DOHH2 (cell line): ENCODE data around the gene ISG15.
"Not testable (repeated sequence)": the region's sequence is repeated elsewhere in the genome, so short reads cannot be mapped to it uniquely, and the experiment has no call there.

Experiments
- H3F3A ChIP-seq: fragments of 200-600 bp; sonication (generic), shearing (Covaris generic); 2 replicates; pipeline ENCODE4 v1.6.0; 2016; ENCODE audit warnings: antibody characterized with exemption, mild to moderate bottlenecking; ENCODE audit not compliant: control insufficient read depth, insufficient read depth
- H3K27ac ChIP-seq: fragments of 200-600 bp; sonication (generic); 2 replicates; pipeline ENCODE4 v1.5.1; 2014; ENCODE audit warnings: low read depth, mild to moderate bottlenecking, low read length, moderate library complexity
- H3K27me3 ChIP-seq: fragments of 200-600 bp; sonication (generic); 2 replicates; pipeline ENCODE4 v1.6.1; 2014; ENCODE audit warnings: mild to moderate bottlenecking, low read length, mixed read lengths; ENCODE audit not compliant: control insufficient read depth
- H3K36me3 ChIP-seq: fragments of 200-600 bp; sonication (generic); 2 replicates; pipeline ENCODE4 v1.6.1; 2014; ENCODE audit warnings: mild to moderate bottlenecking, low read length, moderate library complexity, mixed read lengths; ENCODE audit not compliant: control insufficient read depth
- H3K4me1 ChIP-seq: fragments of 200-600 bp; sonication (generic); 2 replicates; pipeline ENCODE4 v1.6.1; 2014; ENCODE audit warnings: mild to moderate bottlenecking, low read length, mixed read lengths; ENCODE audit not compliant: control insufficient read depth
- H3K4me2 ChIP-seq: fragments of 200-600 bp; sonication (generic); 2 replicates; pipeline ENCODE4 v1.6.0; 2014; ENCODE audit warnings: mild to moderate bottlenecking, low read length, moderate library complexity
- H3K4me3 ChIP-seq: fragments of 200-600 bp; sonication (generic); 2 replicates; pipeline ENCODE4 v1.5.1; 2014; ENCODE audit warnings: mild to moderate bottlenecking, low read length, mixed read lengths
- H3K79me2 ChIP-seq: fragments of 200-600 bp; sonication (generic); 2 replicates; pipeline ENCODE4 v1.6.1; 2014; ENCODE audit warnings: mild to moderate bottlenecking, low read length, mixed read lengths; ENCODE audit not compliant: control insufficient read depth
- H3K9me2 ChIP-seq: fragments of 200-600 bp; sonication (generic); replicated peaks from 2 replicates; pipeline ENCODE4 v1.6.1; 2014; ENCODE audit warnings: mild to moderate bottlenecking, low read length, mixed read lengths; ENCODE audit not compliant: control insufficient read depth
- H3K9me3 ChIP-seq: fragments of 200-600 bp; sonication (generic); 2 replicates; pipeline ENCODE4 v1.6.1; 2014; ENCODE audit warnings: antibody characterized with exemption, low read length, mixed read lengths; ENCODE audit not compliant: control insufficient read depth, insufficient read depth
- H4K20me1 ChIP-seq: fragments of 200-600 bp; sonication (generic); 2 replicates; pipeline ENCODE4 v1.6.0; 2014; ENCODE audit warnings: low read depth, mild to moderate bottlenecking, antibody characterized with exemption, low read length, moderate library complexity; ENCODE audit not compliant: control insufficient read depth, insufficient read depth
- EZH2phosphoT487 ChIP-seq: fragments of 200-600 bp; sonication (generic); IDR thresholded peaks from 2 replicates; pipeline ENCODE4 v1.6.1; 2017; ENCODE audit warnings: borderline replicate concordance, mild to moderate bottlenecking, antibody characterized with exemption, low read length, moderate library complexity, mixed read lengths
- TF ChIP-seq, protein P1 (sequence below): fragments of 200-600 bp; sonication (generic); IDR thresholded peaks from one replicate; pipeline ENCODE4 v1.5.1; 2014; ENCODE audit warnings: antibody characterized with exemption, mild to moderate bottlenecking, low read depth, low read length; ENCODE audit not compliant: poor library complexity, severe bottlenecking

Gene ISG15

DNA sequence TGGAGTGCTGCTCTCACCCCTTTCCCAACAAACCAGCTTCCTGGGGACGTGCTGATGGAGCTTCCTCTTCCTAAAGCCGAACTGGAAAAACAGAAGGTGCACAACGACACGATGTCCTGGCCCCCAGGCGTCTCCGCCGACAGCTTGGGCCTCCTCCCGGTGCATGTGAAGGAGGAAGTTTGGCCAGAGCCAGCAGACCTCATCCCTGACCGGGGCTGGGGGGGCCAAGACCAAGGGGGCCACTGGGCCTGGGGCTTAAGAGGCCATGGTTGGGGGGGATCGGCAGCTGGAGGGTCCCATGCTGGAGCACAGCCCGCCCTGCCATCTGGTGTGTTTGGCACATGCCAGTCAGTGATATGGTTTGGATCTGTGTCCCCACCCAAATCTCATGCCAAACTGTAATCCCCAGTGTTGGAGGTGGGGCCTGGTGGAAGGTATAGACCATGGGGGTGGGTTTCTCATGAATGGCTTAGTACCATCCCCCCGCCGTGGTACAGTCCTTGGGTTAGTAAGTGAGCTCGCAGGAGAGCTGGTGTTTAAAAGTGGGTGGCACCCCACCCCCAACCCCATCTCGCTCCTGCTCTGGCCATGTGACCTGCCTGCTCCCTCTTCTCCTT, 19.8 kb upstream of the ISG15 start:
- Histone ChIP-seq H3K79me2 (no peaks in the 10 kb centered on the region), H3K4me1 (no peaks in the 10 kb centered on the region), H3F3A (no peaks in the 10 kb centered on the region), H3K9me3 (no peaks in the 10 kb centered on the region), H3K27me3 (peaks cover 18% of the 10 kb centered on the region), H3K4me2 (no peak overlapping the region), H3K36me3 (no peaks in the 10 kb centered on the region), H3K27ac (no peak overlapping the region), H3K4me3 (no peak overlapping the region), H4K20me1 (no peaks in the 10 kb centered on the region), H3K9me2 (no peaks in the 10 kb centered on the region)
- TF ChIP-seq EZH2phosphoT487: no peak
- TF ChIP-seq, protein P1, sequence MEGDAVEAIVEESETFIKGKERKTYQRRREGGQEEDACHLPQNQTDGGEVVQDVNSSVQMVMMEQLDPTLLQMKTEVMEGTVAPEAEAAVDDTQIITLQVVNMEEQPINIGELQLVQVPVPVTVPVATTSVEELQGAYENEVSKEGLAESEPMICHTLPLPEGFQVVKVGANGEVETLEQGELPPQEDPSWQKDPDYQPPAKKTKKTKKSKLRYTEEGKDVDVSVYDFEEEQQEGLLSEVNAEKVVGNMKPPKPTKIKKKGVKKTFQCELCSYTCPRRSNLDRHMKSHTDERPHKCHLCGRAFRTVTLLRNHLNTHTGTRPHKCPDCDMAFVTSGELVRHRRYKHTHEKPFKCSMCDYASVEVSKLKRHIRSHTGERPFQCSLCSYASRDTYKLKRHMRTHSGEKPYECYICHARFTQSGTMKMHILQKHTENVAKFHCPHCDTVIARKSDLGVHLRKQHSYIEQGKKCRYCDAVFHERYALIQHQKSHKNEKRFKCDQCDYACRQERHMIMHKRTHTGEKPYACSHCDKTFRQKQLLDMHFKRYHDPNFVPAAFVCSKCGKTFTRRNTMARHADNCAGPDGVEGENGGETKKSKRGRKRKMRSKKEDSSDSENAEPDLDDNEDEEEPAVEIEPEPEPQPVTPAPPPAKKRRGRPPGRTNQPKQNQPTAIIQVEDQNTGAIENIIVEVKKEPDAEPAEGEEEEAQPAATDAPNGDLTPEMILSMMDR: no peak

DNA sequence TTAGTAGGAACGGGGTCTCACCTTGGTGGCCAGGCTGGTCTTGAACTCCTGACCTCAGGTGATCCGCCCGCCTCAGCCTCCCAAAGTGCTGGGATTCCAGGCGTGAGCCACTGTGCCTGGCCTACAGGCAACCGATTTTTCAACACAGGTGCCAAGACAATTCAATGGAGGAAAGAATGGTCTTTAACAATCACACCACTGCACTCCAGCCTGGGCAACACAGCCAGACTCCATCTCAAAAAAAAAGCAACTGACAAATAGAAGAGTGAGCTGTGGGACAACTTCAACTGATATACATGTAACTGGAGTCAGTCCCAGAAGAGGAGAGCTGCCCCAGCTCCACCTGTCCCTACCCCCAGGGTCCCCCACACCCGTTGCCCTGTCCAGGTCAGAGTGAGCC, 18.8 kb upstream of the ISG15 start:
- H3K27ac ChIP-seq, H3K27me3 ChIP-seq, H4K20me1 ChIP-seq: not testable (repeated sequence)

DNA sequence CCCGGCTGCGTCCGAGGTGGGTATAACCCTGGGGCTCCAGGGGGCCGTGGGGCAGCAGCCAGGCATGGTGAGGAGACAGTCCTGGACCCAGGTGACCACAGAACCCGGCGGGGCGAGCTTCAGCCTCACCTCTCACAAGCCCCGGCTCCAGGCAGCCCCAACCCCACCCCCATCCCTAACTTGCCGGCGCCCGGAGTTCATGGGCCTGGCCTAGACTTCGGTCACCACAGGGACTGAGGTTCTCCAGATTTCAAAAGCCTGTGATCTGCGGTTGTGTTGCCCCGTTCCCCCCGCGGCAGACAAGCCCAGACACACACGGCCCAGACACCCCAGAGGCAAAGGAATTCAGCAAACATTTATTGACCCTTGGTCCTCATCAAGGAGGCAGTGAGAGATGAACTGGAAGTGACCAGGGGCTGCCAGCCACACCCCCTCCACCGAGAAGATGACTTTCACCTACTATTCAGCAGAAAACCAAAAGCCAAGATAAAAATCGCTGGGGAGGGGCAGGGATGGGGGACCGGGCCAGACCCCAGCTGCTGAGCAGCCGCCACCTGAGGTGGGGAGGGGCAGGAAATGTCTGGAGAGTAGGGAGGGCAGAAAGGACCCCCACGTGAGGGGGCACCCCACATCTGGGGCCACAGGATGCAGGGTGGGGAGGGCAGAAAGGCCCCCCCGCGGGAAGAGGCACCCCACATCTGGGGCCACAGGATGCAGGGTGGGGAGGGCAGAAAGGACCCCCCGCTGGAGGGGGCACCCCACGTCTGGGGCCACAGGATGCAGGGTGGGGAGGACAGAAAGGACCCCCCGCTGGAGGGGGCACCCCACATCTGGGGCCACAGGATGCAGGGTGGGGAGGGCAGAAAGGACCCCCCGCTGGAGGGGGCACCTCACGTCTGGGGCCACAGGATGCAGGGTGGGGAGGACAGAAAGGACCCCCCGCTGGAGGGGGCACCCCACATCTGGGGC, 17.3 kb upstream of the ISG15 start:
- no peaks in the 10 kb centered on the region for H3K9me3 ChIP-seq
- TF ChIP-seq, protein P1: no peak
- no peak for TF ChIP-seq EZH2phosphoT487
- H3K79me2 ChIP-seq: no peaks in the 10 kb centered on the region
- peaks cover 8% of the 10 kb centered on the region; the same call in 1 of the 2 replicates for H3K27me3 ChIP-seq
- H4K20me1 ChIP-seq: no peaks in the 10 kb centered on the region
- H3K9me2 ChIP-seq: no peaks in the 10 kb centered on the region
- no peak overlapping the region for H3K4me2 ChIP-seq
- no peaks in the 10 kb centered on the region for H3K4me1 ChIP-seq
- H3K4me3 ChIP-seq: no peak overlapping the region
- H3K36me3 ChIP-seq: no peaks in the 10 kb centered on the region
- H3F3A ChIP-seq: no peaks in the 10 kb centered on the region
- H3K27ac ChIP-seq: no peak overlapping the region

More for the DNA sequence above, 18.8 kb upstream of the ISG15 start:
- not testable (repeated sequence) for H3K4me3 ChIP-seq, H3K9me3 ChIP-seq, H3K36me3 ChIP-seq, H3K4me1 ChIP-seq, H3K4me2 ChIP-seq, H3F3A ChIP-seq, H3K79me2 ChIP-seq, H3K9me2 ChIP-seq
